ENCODE results near the gene NTM. TPM values are rescaled to one million over a fixed set of nuclear protein-coding genes. Genes with fewer than 3 reads are reported as not detected.

Gene NTM
- total and polyA plus RNA-seq, 2 donors (not counting 3 experiments of a cell fraction or from before 2014, with no cell fraction given) = 1.00 to 1.1 TPM

DNA sequence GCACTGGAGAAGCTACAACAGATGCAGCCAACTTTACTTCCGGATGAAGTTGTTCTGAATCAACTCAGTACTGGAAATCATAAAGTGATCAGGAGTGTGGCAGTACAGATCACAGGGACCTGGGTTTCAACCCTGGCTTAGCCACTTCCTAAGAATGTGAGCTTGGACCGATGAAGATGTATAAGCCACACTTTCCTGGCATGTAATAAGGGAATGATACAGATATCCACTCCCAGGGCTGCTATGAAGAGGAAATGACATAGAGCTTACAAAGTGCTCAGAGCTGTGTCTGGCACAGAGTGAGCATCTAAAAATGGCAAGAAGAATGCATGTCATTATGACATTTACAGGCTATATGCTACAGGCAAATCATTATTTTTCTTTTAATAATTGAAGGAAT lies 378.7 kb downstream of the NTM start:
- H3K9me3 ChIP-seq (replicated peaks; ENCODE audit: control insufficient read depth, insufficient read depth, low read length) = no peaks in the 10 kb centered on the region
- peaks cover 53% of the 10 kb centered on the region for H3K4me1 ChIP-seq (ENCODE audit: control insufficient read depth, extremely low read depth, insufficient read depth, low read length)
- BruUV-seq (replicated peaks) = no TSS peak
- H3K36me3 ChIP-seq (ENCODE audit: control insufficient read depth in 2 of 2, extremely low read depth in 1 of 2, insufficient read depth in 2 of 2, low read length in 2 of 2) = no peaks in the 10 kb centered on the region
- H4K20me1 ChIP-seq (replicated peaks; ENCODE audit: control insufficient read depth, extremely low read depth, insufficient read depth, low read length) = no peaks in the 10 kb centered on the region
- H3K4me3 ChIP-seq (replicated peaks in 1 of 3; ENCODE audit: insufficient read depth in 1 of 3, low read depth in 1 of 3, low read length in 3 of 3) = no peak overlapping the region
- no peaks in the 10 kb centered on the region for H3K27me3 ChIP-seq (ENCODE audit: control insufficient read depth in 2 of 2, insufficient read depth in 2 of 2, low read length in 2 of 2)
- ChIA-PET CTCF (interaction anchor here (0.6 to 6.5 kb wide), 35 partner anchors 9 to 1315 kb away, joined by 3 to 267 read pairs (median 7); no protein-coding TSS in a partner anchor), POLR2A (interaction anchor here (0.8 to 0.9 kb wide), 2 partner anchors 111 to 116 kb away, joined by 4 read pairs; no protein-coding TSS in a partner anchor)
- no peak overlapping the region for H2AFZ ChIP-seq (ENCODE audit: low read depth, low read length)
- dilution Hi-C loops (cut with MboI; ENCODE audit: extremely low pct_ligation_motif_present, low sequenced_read_pairs) (loop anchor here (25.0 kb wide), 1 partner anchor 163 kb away; no protein-coding TSS in a partner anchor), intact Hi-C loops (cut with micrococcal nuclease) (loop anchor here (1.0 to 5.0 kb wide), 5 partner anchors 278 to 1316 kb away; no protein-coding TSS in a partner anchor)
- peak overlapping the region; percentile 92 for H3K27ac ChIP-seq (ENCODE audit: insufficient read depth, low read depth, low read length)
- peak overlapping the region; percentile 62 for H3K9ac ChIP-seq (replicated peaks; ENCODE audit: extremely low read depth, insufficient read depth, low read length)
- TF ChIP-seq GATA2 (IDR thresholded peaks at IDR 0.05; ENCODE audit: insufficient read depth, insufficient read length, low read depth, low read length) (peak; percentile 84), MYC (IDR thresholded peaks at IDR 0.05; ENCODE audit: low read depth, low read length) (no peak), POLR2AphosphoS5 (IDR thresholded peaks at IDR 0.05; ENCODE audit: insufficient read depth, low read depth, low read length) (peak; percentile 73), POLR2A (IDR thresholded peaks at IDR 0.05; ENCODE audit: low read depth, low read length) (peak; percentile 36), EZH2 (IDR thresholded peaks at IDR 0.05; ENCODE audit: borderline replicate concordance, low read depth, low read length, severe bottlenecking) (no peak), MAX (IDR thresholded peaks at IDR 0.05; ENCODE audit: insufficient read depth, insufficient read length) (no peak), JUN (IDR thresholded peaks at IDR 0.05; ENCODE audit: borderline replicate concordance, insufficient read depth, insufficient read length, low read depth) (peak; percentile 54), FOS (IDR thresholded peaks at IDR 0.05; ENCODE audit: borderline replicate concordance, insufficient read depth, low read length) (peak; percentile 79)
- TF ChIP-seq, protein P1, sequence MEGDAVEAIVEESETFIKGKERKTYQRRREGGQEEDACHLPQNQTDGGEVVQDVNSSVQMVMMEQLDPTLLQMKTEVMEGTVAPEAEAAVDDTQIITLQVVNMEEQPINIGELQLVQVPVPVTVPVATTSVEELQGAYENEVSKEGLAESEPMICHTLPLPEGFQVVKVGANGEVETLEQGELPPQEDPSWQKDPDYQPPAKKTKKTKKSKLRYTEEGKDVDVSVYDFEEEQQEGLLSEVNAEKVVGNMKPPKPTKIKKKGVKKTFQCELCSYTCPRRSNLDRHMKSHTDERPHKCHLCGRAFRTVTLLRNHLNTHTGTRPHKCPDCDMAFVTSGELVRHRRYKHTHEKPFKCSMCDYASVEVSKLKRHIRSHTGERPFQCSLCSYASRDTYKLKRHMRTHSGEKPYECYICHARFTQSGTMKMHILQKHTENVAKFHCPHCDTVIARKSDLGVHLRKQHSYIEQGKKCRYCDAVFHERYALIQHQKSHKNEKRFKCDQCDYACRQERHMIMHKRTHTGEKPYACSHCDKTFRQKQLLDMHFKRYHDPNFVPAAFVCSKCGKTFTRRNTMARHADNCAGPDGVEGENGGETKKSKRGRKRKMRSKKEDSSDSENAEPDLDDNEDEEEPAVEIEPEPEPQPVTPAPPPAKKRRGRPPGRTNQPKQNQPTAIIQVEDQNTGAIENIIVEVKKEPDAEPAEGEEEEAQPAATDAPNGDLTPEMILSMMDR (IDR thresholded peaks at IDR 0.05; ENCODE audit: extremely low read depth in 1 of 2, insufficient read depth in 1 of 2, low read depth in 1 of 2, low read length in 2 of 2) = no peak
- peak overlapping the region; percentile 30 for H3K4me2 ChIP-seq (ENCODE audit: insufficient read depth, low read length)
- no peaks in the 10 kb centered on the region for H3K79me2 ChIP-seq (ENCODE audit: control insufficient read depth, insufficient read depth, low read length)
- FAIRE-seq (peak; percentile 95), DNase-seq (ENCODE audit: low read depth, low spot score) (peak; percentile 88)
- no peaks in the 10 kb centered on the region for H3K9me1 ChIP-seq (replicated peaks; ENCODE audit: control insufficient read depth, extremely low read depth, insufficient read depth, low read length)

All from endothelial cell of umbilical vein (primary cell).